OCI-M2 (cell line): ENCODE data around the gene STX7.

Source experiments
- DNase-seq: peaks from one replicate; lab custom pipeline; 2025; ENCODE audit not compliant: unreplicated experiment; lab: John Stamatoyannopoulos, UW

Gene STX7

GRCh38 chr6:132506869-132507808 is 5.8 kb downstream of the STX7 start:
- no peak for DNase-seq

DNA sequence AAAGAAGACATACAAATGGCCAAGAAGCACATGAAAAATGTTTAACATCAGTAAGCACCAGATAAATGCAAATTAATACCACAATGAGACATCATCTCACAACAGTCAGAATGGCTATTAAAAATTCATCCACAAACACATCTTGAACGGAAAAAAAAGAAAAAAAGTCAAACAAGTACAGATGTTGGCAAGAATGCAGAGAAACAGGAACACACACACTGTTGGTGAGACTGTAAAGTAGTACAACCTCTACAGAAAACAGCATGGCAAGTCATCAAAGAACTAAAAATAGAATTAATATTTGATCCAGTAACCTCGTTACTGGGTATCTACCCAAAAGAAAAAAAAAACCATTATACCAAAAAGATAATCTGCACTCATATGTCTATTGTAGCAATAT is 6.5 kb downstream of the STX7 start:
- DNase-seq = no peak

DNA sequence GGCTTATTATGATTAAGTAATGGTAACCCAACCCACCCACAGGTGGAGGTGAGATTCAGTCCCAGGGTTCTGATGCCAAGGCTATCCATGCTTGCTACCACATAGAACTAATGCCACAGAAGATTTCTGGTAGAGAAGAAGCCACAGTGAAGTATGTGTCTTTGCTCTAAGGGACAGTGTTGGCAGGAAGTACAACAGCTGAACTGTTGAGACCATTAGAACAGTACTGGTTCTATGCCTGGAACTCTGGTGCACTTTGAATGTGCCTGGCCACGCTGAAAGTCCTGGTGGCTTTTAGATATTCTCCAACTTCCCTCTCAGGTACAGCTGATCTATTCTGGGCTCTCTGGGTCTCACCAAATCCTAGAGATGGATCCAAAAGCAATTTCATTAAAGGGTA is 7.8 kb downstream of the STX7 start:
- DNase-seq = no peak

DNA sequence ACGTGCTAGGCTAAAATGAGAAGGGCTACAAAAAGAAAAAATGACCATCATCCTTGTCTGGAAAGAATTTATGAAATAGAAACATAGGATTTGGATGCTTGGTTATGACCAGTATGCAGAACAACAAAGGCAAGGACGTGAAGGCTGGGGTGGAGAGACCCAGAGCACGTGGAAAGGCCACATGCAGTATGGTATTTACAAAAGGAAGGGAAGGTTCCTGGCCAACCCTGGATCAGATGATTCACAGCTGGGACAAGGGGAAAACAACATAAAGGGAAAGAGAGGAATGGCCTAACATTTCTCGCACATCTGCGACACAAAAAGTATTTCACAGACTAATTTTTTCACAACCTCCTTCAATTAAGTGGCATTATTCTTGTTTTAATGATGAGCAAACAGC is 8.2 kb downstream of the STX7 start:
- DNase-seq = no peak

GRCh38 chr6:132499757-132500156 is 13.2 kb downstream of the STX7 start:
- no peak for DNase-seq

- DNase-seq = no peak
Observed at GRCh38 chr6:132498638-132499037, 14.3 kb downstream of the STX7 start.

- no peak for DNase-seq
Observed at GRCh38 chr6:132496519-132497180, 16.3 kb downstream of the STX7 start.

DNA sequence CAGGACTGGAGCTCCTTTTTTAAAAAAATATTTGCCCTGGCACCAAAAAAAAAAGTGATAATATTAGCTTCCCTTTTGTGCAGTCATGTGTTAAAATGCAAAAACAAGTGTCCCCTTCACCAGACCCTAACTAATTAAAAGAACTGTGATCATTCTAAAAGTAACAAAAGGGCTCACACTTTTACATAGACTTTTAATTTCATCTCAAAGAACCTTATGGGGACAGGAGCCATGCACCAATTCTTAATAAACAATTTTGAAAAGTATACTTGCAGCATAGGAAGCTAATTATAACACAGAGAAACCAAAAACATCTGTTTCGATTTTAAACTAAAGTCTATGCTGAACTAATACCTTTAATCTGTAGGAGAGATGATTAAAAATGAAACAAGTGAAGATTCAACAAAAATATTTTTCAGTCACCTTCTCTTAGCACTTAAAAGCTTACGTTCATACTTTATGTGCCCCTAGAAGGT is 17.3 kb downstream of the STX7 start:
- DNase-seq = no peak

GRCh38 chr6:132494954-132495353 is 18.0 kb downstream of the STX7 start:
- no peak for DNase-seq

- DNase-seq = no peak
Observed at GRCh38 chr6:132491881-132492280, 21.0 kb downstream of the STX7 start.

DNA sequence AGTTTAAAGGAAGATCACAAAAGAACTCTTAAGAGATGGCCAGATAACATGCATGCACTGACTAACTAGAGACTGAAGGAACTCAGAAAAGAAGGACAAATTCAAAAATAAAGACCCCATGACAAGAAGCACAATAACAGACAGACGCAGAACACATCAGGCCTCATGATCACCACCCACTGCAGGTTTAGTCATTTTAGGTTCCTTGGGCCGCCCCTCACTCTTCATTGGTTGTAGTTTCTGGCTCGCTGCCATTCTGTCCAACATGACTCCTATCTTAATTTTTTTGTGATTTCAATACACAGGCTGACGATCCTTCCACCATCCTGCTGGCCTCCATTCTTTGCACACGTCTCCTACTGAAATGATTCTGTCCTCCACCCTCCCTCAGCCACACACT is 21.6 kb downstream of the STX7 start:
- DNase-seq = no peak

- DNase-seq = no peak
Observed at GRCh38 chr6:132490478-132491204, 22.3 kb downstream of the STX7 start.

DNA sequence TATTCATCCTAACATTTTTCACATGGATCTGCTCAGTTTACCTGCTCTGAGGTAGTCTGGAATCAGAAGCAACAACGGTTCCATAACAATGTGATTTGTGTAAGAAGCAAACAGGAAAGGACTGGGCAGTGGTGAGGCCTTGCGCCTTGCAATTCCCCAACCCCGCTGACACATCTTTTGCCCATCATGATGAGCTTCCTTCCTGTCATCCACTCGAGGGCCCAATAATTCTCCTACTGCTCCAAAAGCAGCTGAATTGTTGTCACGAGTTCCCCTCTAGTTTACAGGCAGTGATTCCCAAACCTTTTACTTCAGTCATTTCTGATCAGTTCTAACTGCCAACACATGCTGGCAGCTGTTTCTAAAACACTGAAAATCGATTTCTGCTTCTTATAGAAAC is 22.9 kb downstream of the STX7 start:
- no peak for DNase-seq

GRCh38 chr6:132489376-132489775 is 23.5 kb downstream of the STX7 start:
- no peak for DNase-seq

- no peak for DNase-seq
Observed at GRCh38 chr6:132487762-132488161, 25.2 kb downstream of the STX7 start.

- no peak for DNase-seq
Observed at GRCh38 chr6:132484680-132485018, 28.3 kb downstream of the STX7 start.

- peak; percentile 58 for DNase-seq
Observed at GRCh38 chr6:132483779-132484679, 28.9 kb downstream of the STX7 start.

GRCh38 chr6:132482581-132482980 is 30.3 kb downstream of the STX7 start:
- DNase-seq = no peak

DNA sequence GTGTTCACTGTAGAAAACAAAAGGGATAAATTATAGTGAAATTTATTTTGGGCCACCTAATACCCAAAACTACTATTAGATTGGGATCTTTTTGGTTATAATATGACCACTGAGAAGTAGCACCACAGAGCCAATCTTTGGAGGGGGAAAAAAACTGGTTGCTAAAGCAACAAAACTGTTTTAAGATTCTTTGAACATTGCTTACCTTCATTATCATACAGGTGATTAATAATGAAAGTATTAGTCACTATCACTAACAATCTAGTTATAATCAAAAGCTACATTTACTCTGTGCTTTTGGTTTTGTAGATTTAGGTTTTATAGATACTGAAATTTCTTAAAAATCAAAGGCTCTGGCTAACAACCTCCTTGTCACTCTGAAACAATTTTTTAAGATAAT is 31.7 kb downstream of the STX7 start:
- no peak for DNase-seq

DNA sequence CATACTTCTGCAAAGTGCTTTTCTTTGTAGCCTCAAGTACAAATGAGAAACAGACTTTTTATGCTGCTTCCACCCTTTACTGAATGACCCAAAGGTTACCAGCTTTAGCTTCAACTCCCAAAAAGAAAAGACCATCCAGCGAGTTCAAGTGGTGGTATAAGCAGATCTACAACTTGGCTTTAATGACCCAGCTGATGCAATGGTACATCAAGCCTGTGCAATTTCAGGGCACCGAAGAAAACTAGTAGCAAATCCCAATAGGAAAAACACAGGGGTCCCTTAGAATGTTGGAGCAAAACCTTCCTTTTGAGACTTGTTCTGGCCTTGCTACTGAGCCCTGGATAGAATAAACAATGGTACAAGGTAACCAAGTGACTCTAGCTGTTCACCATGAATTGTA is 33.8 kb downstream of the STX7 start:
- DNase-seq = no peak

GRCh38 chr6:132478674-132479073 is 34.2 kb downstream of the STX7 start:
- DNase-seq = no peak
